ENCODE results near the gene LTBP2.

LTBP2 gene

DNA sequence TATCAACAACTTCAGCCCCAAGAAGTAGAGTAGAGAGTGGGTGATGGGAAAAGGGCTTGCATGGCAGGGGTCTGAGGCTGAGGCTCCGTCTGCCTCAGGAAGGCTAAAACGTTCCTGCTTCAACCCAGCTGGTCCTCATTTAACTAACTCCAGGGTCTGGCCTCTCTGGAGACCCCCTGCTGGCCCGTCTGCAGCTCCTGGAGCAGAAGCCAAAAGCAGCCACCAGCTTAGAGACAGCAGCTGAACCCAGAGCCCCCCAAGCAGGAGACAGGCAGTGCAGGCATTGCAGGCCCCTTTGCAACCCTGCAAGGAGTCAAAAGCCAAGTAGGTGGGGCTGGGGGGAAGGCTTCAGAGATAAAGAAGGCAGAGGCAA lies 25.1 kb upstream of the LTBP2 start:
- no peaks in the 10 kb centered on the region for H3K9me3 ChIP-seq (ENCODE audit: severe bottlenecking)
- H3K4me3 ChIP-seq (ENCODE audit: low read depth, low read length) = no peak overlapping the region
- DNase-seq = peak; percentile 57
- peak overlapping the region; percentile 91 for H3K27ac ChIP-seq
- TF ChIP-seq, protein P1, sequence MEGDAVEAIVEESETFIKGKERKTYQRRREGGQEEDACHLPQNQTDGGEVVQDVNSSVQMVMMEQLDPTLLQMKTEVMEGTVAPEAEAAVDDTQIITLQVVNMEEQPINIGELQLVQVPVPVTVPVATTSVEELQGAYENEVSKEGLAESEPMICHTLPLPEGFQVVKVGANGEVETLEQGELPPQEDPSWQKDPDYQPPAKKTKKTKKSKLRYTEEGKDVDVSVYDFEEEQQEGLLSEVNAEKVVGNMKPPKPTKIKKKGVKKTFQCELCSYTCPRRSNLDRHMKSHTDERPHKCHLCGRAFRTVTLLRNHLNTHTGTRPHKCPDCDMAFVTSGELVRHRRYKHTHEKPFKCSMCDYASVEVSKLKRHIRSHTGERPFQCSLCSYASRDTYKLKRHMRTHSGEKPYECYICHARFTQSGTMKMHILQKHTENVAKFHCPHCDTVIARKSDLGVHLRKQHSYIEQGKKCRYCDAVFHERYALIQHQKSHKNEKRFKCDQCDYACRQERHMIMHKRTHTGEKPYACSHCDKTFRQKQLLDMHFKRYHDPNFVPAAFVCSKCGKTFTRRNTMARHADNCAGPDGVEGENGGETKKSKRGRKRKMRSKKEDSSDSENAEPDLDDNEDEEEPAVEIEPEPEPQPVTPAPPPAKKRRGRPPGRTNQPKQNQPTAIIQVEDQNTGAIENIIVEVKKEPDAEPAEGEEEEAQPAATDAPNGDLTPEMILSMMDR (IDR thresholded peaks at IDR 0.05; ENCODE audit: low read depth, low read length) = 0 out of 2 replicates have a peak, but pooled peaks have one; percentile 2
- H3K27me3 ChIP-seq (ENCODE audit: insufficient read depth, low read depth, severe bottlenecking) = no peaks in the 10 kb centered on the region
- H3K36me3 ChIP-seq = no peaks in the 10 kb centered on the region

DNA sequence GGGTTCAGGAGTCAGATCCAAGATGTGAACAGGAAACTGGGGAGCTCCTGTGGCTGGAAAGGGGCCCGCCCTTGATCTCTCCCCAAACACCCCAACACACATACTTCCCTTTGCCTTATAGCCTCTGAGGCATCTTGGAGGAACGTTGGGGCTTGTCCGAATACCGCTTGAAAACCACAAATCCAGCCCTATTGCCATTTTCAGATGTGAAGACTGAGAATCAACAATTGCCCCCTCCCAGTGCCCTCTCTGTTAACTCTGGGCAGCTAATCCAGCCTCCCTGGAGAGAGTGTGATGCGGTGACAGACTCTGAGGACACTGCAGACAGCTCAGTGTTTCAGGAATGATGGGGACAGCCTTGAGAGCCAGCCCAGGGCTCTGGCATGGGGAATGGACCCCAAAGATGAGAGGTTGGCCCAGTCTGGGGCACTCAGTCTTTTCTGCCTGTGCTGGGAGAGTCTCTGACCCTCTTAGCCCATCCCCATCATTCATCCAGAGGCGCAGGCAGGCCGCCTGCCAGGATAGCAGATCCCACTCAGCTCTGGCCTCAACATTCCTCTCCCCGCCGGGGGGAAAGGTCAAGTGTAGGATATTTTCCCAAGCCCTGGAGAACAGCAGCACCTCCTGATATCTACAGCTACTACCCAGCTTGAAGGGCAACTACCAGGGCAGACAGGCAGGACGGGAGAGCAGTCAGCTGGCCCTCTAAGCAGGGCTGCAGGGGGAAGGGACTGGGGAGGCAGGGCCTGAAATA lies 24.6 kb upstream of the LTBP2 start:
- Histone ChIP-seq H3K27ac (peak overlapping the region; percentile 91), H3K27me3 (ENCODE audit: insufficient read depth, low read depth, severe bottlenecking) (no peaks in the 10 kb centered on the region), H3K4me3 (ENCODE audit: low read depth, low read length) (no peak overlapping the region), H3K9me3 (ENCODE audit: severe bottlenecking) (no peaks in the 10 kb centered on the region), H3K36me3 (no peaks in the 10 kb centered on the region)
- TF ChIP-seq, protein P1 (IDR thresholded peaks at IDR 0.05; ENCODE audit: low read depth, low read length) = no peak
- DNase-seq = no peak

- DNase-seq = no peak
- no peaks in the 10 kb centered on the region for H3K9me3 ChIP-seq (ENCODE audit: severe bottlenecking)
- peak overlapping the region; percentile 91 for H3K27ac ChIP-seq
- TF ChIP-seq, protein P1 (IDR thresholded peaks at IDR 0.05; ENCODE audit: low read depth, low read length) = no peak
- no peaks in the 10 kb centered on the region for H3K27me3 ChIP-seq (ENCODE audit: insufficient read depth, low read depth, severe bottlenecking)
- H3K36me3 ChIP-seq = no peaks in the 10 kb centered on the region
- H3K4me3 ChIP-seq (ENCODE audit: low read depth, low read length) = no peak overlapping the region
Measured at GRCh38 chr14:74635847-74636246, 23.8 kb upstream of the LTBP2 start.

DNA sequence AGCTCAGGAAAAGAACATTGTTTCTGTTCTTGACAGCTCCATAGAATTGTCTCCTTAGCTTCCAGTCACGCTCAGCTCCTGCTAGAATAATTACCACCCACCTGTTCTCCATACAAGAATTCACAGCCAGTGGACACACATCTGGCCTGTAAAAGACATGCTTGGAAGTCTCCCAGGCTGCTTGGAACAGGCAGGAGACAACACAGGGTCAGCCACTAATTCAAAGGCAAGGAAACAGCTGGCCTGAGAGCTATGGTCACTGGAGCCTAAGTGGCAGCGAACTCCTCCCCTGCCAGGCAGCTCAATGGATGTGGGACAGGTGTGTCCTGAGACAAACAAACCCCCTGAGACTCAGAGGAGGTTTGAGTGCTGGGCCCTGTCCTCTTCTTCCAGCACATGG lies 22.9 kb upstream of the LTBP2 start:
- DNase-seq = no peak
- Histone ChIP-seq H3K36me3 (no peaks in the 10 kb centered on the region), H3K9me3 (ENCODE audit: severe bottlenecking) (no peaks in the 10 kb centered on the region), H3K27me3 (ENCODE audit: insufficient read depth, low read depth, severe bottlenecking) (no peaks in the 10 kb centered on the region), H3K27ac (peak overlapping the region; percentile 91), H3K4me3 (ENCODE audit: low read depth, low read length) (no peak overlapping the region)
- TF ChIP-seq, protein P1 (IDR thresholded peaks at IDR 0.05; ENCODE audit: low read depth, low read length) = no peak

- H3K36me3 ChIP-seq = no peaks in the 10 kb centered on the region
- DNase-seq = no peak
- no peaks in the 10 kb centered on the region for H3K9me3 ChIP-seq (ENCODE audit: severe bottlenecking)
- TF ChIP-seq, protein P1 (IDR thresholded peaks at IDR 0.05; ENCODE audit: low read depth, low read length) = no peak
- no peak overlapping the region for H3K4me3 ChIP-seq (ENCODE audit: low read depth, low read length)
- peak overlapping the region; percentile 91 for H3K27ac ChIP-seq
- no peaks in the 10 kb centered on the region for H3K27me3 ChIP-seq (ENCODE audit: insufficient read depth, low read depth, severe bottlenecking)
Measured at GRCh38 chr14:74634481-74634880, 22.4 kb upstream of the LTBP2 start.

All from WERI-Rb-1 (cell line).